ENCODE measurements around the gene CPA2.
"Not testable (repeated sequence)": the region's sequence is repeated elsewhere in the genome, so short reads cannot be mapped to it uniquely, and the experiment has no call there.

Gene CPA2

DNA sequence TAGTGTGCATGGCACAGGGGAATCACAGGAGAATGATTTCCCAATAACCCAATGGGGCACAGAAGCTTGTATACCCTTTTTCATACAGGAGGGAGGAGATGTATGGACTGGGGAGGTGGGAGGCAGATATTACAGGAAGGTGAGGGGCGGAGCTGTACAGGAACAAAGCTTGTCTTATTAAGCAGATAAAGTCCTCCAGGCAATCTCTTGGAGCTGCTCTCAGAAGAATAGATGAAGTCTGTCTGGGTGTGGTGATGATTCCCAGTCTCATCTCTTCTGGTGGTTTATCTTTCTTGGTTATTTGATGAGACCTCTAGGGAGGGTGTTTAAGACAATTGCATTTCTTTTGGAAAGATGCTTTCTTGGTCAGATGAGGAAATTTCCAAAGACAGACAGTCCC, 52.9 kb downstream of the CPA2 start:
- no peak for DNase-seq

DNA sequence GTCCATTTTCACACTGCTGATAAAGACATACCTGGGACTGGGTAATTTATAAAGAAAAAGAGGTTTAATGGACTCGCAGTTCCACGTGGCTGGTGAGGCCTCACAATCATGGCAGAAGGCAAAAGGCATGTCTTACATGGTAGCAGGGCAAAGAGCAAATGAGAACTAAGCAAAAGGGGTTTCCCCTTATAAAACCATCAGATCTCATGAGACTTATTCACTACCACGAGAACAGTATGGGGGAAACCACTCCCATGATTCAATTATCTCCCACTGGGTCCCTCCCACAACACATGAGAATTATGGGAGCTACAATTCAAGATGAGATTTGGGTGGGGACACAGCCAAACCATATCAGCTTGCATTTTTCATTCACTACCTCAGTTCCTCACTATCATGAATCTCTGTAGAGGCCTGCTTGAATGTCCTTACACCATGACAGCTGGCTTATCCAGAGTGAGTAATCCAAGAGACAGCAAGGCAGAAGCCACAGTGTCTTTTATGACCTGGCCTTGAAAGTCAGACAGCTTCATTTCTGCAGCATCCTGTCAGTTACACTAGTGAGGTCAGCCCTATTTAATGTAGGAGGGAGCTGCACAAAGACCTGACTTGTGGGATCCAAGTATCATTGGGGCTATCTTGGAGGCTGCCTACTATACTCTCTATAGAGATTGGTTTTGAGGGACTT, 55.0 kb downstream of the CPA2 start:
- not testable (repeated sequence) for DNase-seq

GRCh38 chr7:130322615-130323014, 56.0 kb downstream of the CPA2 start:
- no peak for DNase-seq

- no peak for DNase-seq
These were observed 57.8 kb downstream of the CPA2 start for GRCh38 chr7:130324306-130324943.

GRCh38 chr7:130329681-130330080, 63.0 kb downstream of the CPA2 start:
- no peak for DNase-seq

DNA sequence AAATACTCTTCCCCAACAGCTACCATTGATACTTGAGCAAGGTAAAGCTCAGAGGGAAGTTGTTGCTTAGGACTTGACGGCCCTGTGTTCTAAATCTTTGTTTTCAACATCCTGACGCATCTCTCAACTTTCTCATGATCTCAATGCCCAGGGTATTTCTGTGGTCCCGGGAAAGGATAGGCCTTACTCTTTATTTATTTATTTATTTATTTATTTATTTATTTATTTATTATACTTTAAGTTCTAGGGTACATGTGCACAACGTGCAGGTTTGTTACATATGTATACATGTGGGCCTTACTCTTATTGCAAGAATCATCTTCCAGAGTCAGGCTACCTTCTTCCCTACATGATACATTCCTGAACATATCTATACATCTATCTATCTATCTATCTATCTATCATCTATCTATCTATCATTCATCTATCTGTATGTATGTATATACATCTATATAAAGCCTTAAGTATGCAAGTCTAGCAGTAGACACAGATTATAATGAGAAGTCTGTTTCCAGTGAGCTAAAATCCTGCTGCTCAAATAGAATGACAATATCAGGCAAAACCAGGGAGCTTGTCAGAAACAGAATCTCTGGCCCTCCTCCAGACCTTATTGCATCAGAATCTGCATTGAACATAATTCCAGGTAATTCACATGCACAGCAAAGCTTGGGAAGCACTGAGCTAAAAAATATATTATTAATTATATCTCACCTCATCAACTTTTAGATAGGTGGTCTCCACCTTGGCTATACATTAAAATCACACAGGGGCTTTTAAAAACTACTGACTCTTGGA, 65.8 kb downstream of the CPA2 start:
- no peak for DNase-seq

DNA sequence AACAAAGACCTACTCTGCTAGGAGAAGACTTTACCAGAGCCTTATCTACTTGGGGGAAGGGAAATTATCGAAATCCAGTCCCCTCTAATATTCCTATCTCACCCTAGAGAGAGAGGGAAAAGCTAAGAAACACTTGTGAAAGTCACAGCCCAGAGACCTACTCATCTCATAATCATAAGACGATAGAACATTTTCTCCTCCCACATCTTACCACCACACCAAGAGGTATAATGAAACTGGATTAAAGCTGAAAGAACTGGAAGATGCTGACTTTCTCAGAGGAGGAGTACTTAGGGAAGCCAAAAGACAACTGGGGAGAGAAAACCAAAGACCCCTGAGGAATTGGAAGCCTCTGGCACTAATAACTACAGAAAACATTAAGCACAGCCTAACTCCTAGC, 67.2 kb downstream of the CPA2 start:
- no peak for DNase-seq

DNA sequence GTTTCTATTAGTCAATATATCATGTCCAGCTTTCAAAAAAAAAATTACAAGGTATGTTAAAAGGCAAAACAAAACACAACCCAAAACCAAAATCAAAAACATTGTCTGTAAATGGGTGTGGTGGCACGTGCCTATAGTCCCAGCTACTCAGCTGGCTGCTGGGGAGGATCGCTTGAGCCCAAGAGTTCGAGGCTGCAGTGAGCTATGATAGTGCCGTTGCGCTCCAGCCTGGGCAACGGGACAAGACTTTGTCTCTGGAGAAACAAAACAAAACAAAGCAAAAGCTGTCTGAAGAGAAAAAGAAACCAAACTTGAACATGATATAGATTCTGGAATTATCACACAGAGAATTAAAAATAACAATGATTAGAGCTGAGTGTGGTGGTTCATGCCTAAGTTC, 67.6 kb downstream of the CPA2 start:
- no peak for DNase-seq

- DNase-seq: no peak
These were observed 70.8 kb downstream of the CPA2 start for GRCh38 chr7:130337410-130337971.

- no peak for DNase-seq
These were observed 71.6 kb downstream of the CPA2 start for GRCh38 chr7:130338233-130338632.
